ENCODE data around the gene PTPRT. TPM values are rescaled to one million over a fixed set of nuclear protein-coding genes. Genes with fewer than 3 reads are reported as not detected.

PTPRT gene
- total and polyA plus RNA-seq, 2 donors (not counting 1 experiment from before 2014, with no cell fraction given) = not detected

DNA sequence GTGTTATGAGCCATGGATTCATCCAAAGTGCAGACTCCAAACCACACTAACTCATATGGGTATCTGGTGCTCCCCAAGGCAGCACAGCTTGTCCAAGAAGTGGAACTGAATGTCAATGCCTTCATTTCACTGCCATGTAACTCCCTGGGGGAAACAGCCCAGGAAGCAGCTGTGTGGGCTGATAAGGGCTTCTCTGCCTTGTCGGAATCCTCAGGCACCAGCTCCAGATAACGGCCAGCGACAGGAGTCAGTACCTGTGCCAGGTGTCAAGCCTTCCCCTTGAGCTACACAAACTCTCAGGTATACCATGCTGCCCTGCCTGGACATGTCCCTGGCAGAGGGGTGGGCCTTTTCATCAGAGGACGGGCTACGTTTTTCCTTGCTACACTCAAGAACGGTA, 819.6 kb downstream of the PTPRT start:
- no peak overlapping the region for H2AFZ ChIP-seq (ENCODE audit: low read length)
- H3K79me2 ChIP-seq (ENCODE audit: control insufficient read depth, insufficient read depth, low read length) = no peaks in the 10 kb centered on the region
- no peak overlapping the region for H3K4me2 ChIP-seq (ENCODE audit: extremely low read depth, insufficient read depth, low read length)
- no peaks in the 10 kb centered on the region for H3K9me3 ChIP-seq (ENCODE audit: control insufficient read depth, insufficient read depth, low read depth, low read length)
- no peaks in the 10 kb centered on the region for H4K20me1 ChIP-seq (ENCODE audit: control insufficient read depth, extremely low read depth, insufficient read depth, low read length)
- TF ChIP-seq, protein P1, sequence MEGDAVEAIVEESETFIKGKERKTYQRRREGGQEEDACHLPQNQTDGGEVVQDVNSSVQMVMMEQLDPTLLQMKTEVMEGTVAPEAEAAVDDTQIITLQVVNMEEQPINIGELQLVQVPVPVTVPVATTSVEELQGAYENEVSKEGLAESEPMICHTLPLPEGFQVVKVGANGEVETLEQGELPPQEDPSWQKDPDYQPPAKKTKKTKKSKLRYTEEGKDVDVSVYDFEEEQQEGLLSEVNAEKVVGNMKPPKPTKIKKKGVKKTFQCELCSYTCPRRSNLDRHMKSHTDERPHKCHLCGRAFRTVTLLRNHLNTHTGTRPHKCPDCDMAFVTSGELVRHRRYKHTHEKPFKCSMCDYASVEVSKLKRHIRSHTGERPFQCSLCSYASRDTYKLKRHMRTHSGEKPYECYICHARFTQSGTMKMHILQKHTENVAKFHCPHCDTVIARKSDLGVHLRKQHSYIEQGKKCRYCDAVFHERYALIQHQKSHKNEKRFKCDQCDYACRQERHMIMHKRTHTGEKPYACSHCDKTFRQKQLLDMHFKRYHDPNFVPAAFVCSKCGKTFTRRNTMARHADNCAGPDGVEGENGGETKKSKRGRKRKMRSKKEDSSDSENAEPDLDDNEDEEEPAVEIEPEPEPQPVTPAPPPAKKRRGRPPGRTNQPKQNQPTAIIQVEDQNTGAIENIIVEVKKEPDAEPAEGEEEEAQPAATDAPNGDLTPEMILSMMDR (conservative IDR thresholded peaks at IDR 0.05 in 1 of 2, IDR thresholded peaks at IDR 0.05 in 1 of 2; ENCODE audit: low read depth in 1 of 2, low read length in 2 of 2) = no peak
- TF ChIP-seq EZH2 (IDR thresholded peaks at IDR 0.05; ENCODE audit: low read length, missing control alignments) = no peak
- H3K36me3 ChIP-seq (ENCODE audit: control insufficient read depth, insufficient read depth, low read length) = no peaks in the 10 kb centered on the region
- no peak for DNase-seq (ENCODE audit: low read depth in 2 of 2)
- no peak overlapping the region for H3K4me3 ChIP-seq (replicated peaks in 1 of 4; ENCODE audit: control extremely low read depth in 1 of 4, insufficient read depth in 1 of 4, low read depth in 3 of 4, low read length in 4 of 4)
- H3K27ac ChIP-seq (ENCODE audit: insufficient read depth, low read length) = no peak overlapping the region
- no peaks in the 10 kb centered on the region for H3K27me3 ChIP-seq (ENCODE audit: control insufficient read depth, insufficient read depth, low read length)
- no peaks in the 10 kb centered on the region for H3K4me1 ChIP-seq (ENCODE audit: control insufficient read depth, extremely low read depth, insufficient read depth, low read length)
- no peak overlapping the region for H3K9ac ChIP-seq (ENCODE audit: insufficient read depth, low read length)

DNA sequence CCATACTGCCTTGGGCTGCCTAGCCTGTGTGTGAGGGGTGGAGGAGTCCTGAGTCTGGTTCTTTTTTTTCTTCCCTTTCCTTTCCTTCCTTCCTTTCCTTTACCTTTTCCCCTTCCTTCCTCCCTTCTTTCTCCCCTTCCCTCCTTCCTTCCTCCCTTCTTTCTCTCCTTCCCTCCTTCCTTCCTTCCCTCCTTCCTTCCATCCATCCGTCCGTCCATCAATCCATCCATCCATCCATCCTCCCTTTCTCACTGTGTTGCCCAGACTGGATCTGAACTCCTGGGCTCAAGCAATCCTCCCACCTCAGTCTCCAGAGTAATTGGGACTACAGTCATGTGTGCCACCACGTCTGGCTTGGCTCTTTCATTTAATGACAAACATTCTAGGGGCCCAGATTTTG, 820.8 kb downstream of the PTPRT start:
- DNase-seq (ENCODE audit: low read depth in 2 of 2) = no peak
- no peaks in the 10 kb centered on the region for H4K20me1 ChIP-seq (ENCODE audit: control insufficient read depth, extremely low read depth, insufficient read depth, low read length)

DNA sequence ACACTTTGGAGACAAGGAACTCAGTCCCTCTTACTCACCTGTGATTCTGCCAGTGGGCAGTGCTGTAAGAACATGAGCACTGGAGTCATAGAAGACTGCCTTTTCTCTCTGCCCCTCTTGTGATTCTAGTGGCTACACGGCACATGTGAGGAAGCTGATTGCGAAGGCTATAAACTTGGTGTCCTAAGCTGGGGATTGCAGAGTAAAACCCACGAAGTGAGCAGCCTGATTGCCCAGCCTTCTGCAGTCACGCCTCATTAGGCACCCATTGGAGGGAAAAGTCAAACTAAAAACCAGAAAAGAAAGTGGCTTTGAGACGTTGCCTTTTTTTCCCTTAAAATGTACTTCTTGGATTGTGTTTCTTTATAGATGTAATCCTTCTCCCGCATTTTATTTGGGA, 823.1 kb downstream of the PTPRT start:
- H3K4me3 ChIP-seq (replicated peaks in 1 of 4; ENCODE audit: control extremely low read depth in 1 of 4, insufficient read depth in 1 of 4, low read depth in 3 of 4, low read length in 4 of 4) = no peak overlapping the region
- H2AFZ ChIP-seq (ENCODE audit: low read length) = no peak overlapping the region
- no peaks in the 10 kb centered on the region for H3K4me1 ChIP-seq (ENCODE audit: control insufficient read depth, extremely low read depth, insufficient read depth, low read length)
- H3K79me2 ChIP-seq (ENCODE audit: control insufficient read depth, insufficient read depth, low read length) = no peaks in the 10 kb centered on the region
- TF ChIP-seq, protein P1 (conservative IDR thresholded peaks at IDR 0.05 in 1 of 2, IDR thresholded peaks at IDR 0.05 in 1 of 2; ENCODE audit: low read depth in 1 of 2, low read length in 2 of 2) = no peak
- TF ChIP-seq EZH2 (IDR thresholded peaks at IDR 0.05; ENCODE audit: low read length, missing control alignments) = no peak
- H3K9ac ChIP-seq (ENCODE audit: insufficient read depth, low read length) = no peak overlapping the region
- no peak overlapping the region for H3K27ac ChIP-seq (ENCODE audit: insufficient read depth, low read length)
- no peaks in the 10 kb centered on the region for H3K27me3 ChIP-seq (ENCODE audit: control insufficient read depth, insufficient read depth, low read length)
- no peaks in the 10 kb centered on the region for H3K36me3 ChIP-seq (ENCODE audit: control insufficient read depth, insufficient read depth, low read length)
- H3K9me3 ChIP-seq (ENCODE audit: control insufficient read depth, insufficient read depth, low read depth, low read length) = no peaks in the 10 kb centered on the region
- no peaks in the 10 kb centered on the region for H4K20me1 ChIP-seq (ENCODE audit: control insufficient read depth, extremely low read depth, insufficient read depth, low read length)
- DNase-seq (ENCODE audit: low read depth in 2 of 2) = no peak
- H3K4me2 ChIP-seq (ENCODE audit: extremely low read depth, insufficient read depth, low read length) = no peak overlapping the region

More for the DNA sequence above, 820.8 kb downstream of the PTPRT start:
- TF ChIP-seq, protein P1 (conservative IDR thresholded peaks at IDR 0.05 in 1 of 2, IDR thresholded peaks at IDR 0.05 in 1 of 2; ENCODE audit: low read depth in 1 of 2, low read length in 2 of 2) = no peak
- TF ChIP-seq EZH2 (IDR thresholded peaks at IDR 0.05; ENCODE audit: low read length, missing control alignments) = no peak
- Histone ChIP-seq H3K4me2 (ENCODE audit: extremely low read depth, insufficient read depth, low read length) (no peak overlapping the region), H3K9me3 (ENCODE audit: control insufficient read depth, insufficient read depth, low read depth, low read length) (no peaks in the 10 kb centered on the region), H3K36me3 (ENCODE audit: control insufficient read depth, insufficient read depth, low read length) (no peaks in the 10 kb centered on the region), H2AFZ (ENCODE audit: low read length) (no peak overlapping the region), H3K9ac (ENCODE audit: insufficient read depth, low read length) (no peak overlapping the region), H3K27ac (ENCODE audit: insufficient read depth, low read length) (no peak overlapping the region), H3K4me1 (ENCODE audit: control insufficient read depth, extremely low read depth, insufficient read depth, low read length) (no peaks in the 10 kb centered on the region), H3K4me3 (replicated peaks in 1 of 4; ENCODE audit: control extremely low read depth in 1 of 4, insufficient read depth in 1 of 4, low read depth in 3 of 4, low read length in 4 of 4) (no peak overlapping the region), H3K27me3 (ENCODE audit: control insufficient read depth, insufficient read depth, low read length) (no peaks in the 10 kb centered on the region), H3K79me2 (ENCODE audit: control insufficient read depth, insufficient read depth, low read length) (no peaks in the 10 kb centered on the region)
